ENCODE measurements around the gene VRK3. TPM values are rescaled to one million over a fixed set of nuclear protein-coding genes. Genes with fewer than 3 reads are reported as not detected.

VRK3 gene
- total RNA-seq, 1 experiment from 2014 or later = 27.3 TPM

GRCh38 chr19:49927526-49928264, 97.5 kb downstream of the VRK3 start:
- in situ Hi-C loops (cut with HindIII; ENCODE audit: low pct_unique_long_range_greater_than_20kb, low sequenced_read_pairs) = no loop called here

GRCh38 chr19:49926515-49926914, 98.7 kb downstream of the VRK3 start:
- DNase-seq (ENCODE audit: low read depth, low spot score) = no peak
- in situ Hi-C loops (cut with HindIII; ENCODE audit: low pct_unique_long_range_greater_than_20kb, low sequenced_read_pairs) = no loop called here

More at GRCh38 chr19:49927526-49928264, 97.5 kb downstream of the VRK3 start:
- DNase-seq (ENCODE audit: low read depth, low spot score) = no peak

Other genes starting within 250 kb of the VRK3 start
- gene FUZ, start 212.1 kb downstream of the VRK3 start, total RNA-seq (2014; rRNA removed; shearing (Covaris generic)) = 29.2 and 31.0 TPM in 2 replicates
- 7.8 and 8.2 TPM in 2 replicates for gene MED25, start 207.1 kb downstream of the VRK3 start, total RNA-seq (2014; rRNA removed; shearing (Covaris generic))
- gene PTOV1, start 174.2 kb downstream of the VRK3 start, total RNA-seq (2014; rRNA removed; shearing (Covaris generic)) = 45.9 and 58.8 TPM in 2 replicates
- gene PNKP, start 157.8 kb downstream of the VRK3 start, total RNA-seq (2014; rRNA removed; shearing (Covaris generic)) = 33.8 and 35.9 TPM in 2 replicates
- 6.2 and 6.4 TPM in 2 replicates for gene AKT1S1, start 148.0 kb downstream of the VRK3 start, total RNA-seq (2014; rRNA removed; shearing (Covaris generic))
- gene TBC1D17, start 147.7 kb downstream of the VRK3 start, total RNA-seq (2014; rRNA removed; shearing (Covaris generic)) = 3.5 and 5.6 TPM in 2 replicates
- 0.13 TPM in 1 of 2 replicates, not detected in the other for gene IL4I1, start 128.5 kb downstream of the VRK3 start, total RNA-seq (2014; rRNA removed; shearing (Covaris generic))
- 4.0 and 4.7 TPM in 2 replicates for gene ATF5, start 96.2 kb downstream of the VRK3 start, total RNA-seq (2014; rRNA removed; shearing (Covaris generic))
- gene NUP62, start 95.9 kb downstream of the VRK3 start, total RNA-seq (2014; rRNA removed; shearing (Covaris generic)) = 39.6 and 39.9 TPM in 2 replicates
- gene SIGLEC11, start 64.2 kb downstream of the VRK3 start, total RNA-seq (2014; rRNA removed; shearing (Covaris generic)) = not detected in 2 replicates
- gene ZNF473, start 633 bp upstream of the VRK3 start, total RNA-seq (2014; rRNA removed; shearing (Covaris generic)) = 11.1 and 14.5 TPM in 2 replicates
- gene IZUMO2, start 137.9 kb upstream of the VRK3 start, total RNA-seq (2014; rRNA removed; shearing (Covaris generic)) = not detected in 2 replicates
- gene MYH14, start 178.2 kb upstream of the VRK3 start, total RNA-seq (2014; rRNA removed; shearing (Covaris generic)) = 15.1 and 22.2 TPM in 2 replicates

Data from SK-MEL-5 (cell line).